C1 segment of cervical spinal cord (tissue), 14 donors: ENCODE results near the gene WDR70.
A peak's percentile ranks its signal among the peaks of the same experiment; 100 is the strongest.
"Not testable (repeated sequence)": the region's sequence is repeated elsewhere in the genome, so short reads cannot be mapped to it uniquely, and the experiment has no call there.

Source experiments
- DNase-seq, 14 donors: peaks; one replicate each; lab custom pipeline; 2025; lab: John Stamatoyannopoulos, UW

WDR70 gene

DNA sequence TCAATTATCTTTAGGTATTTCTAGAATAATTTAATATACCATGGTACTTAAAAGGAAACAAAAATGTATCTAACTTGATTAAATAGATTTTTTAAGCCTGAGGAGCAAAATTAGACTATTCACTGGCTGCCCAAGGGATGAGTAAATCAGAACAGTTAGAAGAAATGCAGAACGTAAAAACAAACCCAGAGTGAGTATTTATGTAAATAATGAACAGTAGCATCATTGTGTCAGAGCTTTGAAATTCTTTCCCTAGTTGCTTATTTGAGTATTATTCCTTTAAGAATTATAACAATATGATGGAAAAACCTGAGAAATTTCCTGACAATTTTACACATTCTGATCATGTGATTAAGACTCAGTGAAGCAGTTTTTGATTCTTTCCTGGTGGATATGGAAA lies 259.8 kb downstream of the WDR70 start:
- no peak for DNase-seq

DNA sequence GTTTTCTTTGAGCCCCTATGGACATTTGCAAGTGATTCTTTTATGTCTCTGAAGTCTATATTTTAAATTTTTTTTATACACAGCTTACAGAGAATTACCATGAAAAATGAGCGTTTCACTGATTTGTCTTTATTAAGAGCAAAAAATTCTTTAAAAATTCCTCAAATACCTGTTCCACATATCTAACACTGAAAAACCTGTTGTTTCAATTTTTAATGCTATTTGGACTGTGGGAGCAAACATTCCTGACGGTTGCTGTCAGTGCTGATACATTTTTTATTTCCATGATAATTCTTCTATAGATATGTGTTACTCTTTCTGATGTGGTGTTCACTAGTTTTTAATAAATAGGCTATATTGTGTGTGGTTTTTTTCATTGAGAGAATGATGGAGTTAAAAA lies 261.0 kb downstream of the WDR70 start:
- DNase-seq: no peak

GRCh38 chr5:37641933-37642332 lies 262.8 kb downstream of the WDR70 start:
- DNase-seq: no peak

DNA sequence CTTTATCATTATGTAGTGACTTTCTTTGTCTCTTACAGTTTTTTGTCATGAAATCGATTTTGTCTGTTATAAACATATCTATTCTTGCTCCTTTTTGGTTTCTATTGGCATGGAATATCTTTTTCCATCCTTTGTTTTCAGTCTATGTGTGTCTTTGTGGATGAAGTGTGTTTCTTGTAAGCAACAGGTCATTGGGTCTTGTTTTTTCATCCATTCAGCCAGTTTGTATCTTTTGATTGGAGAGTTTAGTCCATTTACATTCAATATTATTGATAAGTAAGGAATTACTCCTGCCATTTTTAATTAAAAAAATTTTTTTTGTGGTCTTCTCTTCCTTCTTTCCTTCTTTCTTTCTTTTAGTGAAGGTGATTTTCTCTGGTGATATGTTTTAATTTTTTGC lies 266.6 kb downstream of the WDR70 start:
- DNase-seq: no peak

DNA sequence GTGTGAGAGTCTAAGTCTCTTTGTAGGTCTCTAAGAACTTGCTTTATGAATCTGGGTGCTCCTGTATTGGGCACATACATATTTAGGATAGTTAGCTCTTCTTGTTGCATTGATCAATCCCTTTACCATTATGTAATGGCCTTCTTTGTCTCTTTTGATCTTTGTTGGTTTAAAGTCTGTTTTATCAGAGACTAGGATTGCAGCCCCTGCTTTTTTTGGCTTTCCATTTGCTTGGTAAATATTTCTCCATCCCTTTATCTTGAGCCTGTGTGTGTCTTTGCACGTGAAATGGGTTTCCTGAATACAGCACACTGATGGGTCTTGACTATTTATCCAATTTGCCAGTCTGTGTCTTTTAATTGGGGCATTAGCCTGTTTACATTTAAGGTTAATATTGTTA lies 275.4 kb downstream of the WDR70 start:
- DNase-seq: not testable (repeated sequence)

DNA sequence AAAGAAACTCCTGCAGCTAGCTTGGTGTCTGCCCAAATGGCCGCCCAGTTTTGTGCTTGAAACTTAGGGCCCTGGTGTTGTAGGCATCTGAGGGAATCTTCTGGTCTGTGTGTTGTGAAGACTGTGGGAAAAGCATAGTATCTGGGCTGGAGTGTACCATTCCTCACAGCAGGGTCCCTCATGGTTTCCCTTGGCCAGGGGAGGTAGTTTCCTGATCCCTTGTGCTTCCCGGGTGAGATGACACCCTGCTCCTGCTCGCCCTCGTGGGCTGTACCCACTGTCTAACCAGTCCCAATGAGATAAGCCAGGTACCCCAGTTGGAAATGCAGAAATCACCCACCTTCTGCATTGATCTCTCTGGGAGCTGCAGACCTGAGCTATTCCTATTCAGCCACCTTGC lies 277.9 kb downstream of the WDR70 start:
- no peak for DNase-seq

DNA sequence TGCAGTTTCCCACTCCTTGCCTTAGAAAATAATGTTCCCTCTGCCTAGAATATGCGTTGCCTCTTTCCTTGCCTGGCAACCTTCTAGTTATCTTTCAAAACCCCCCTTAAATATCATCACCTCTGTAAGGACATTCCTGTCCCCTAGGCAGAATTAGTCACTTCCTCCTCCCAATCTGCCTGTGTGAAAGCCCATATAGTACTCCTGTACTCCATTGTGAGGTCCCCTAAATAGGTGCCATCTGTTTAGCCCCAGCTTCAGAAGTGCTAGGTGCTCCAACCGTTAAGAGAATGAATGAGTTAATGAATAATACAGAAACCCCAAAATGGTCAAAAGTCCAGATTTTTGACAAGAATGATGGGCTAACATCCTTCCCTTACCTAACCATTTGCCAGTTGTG lies 279.3 kb downstream of the WDR70 start:
- DNase-seq: no peak

DNA sequence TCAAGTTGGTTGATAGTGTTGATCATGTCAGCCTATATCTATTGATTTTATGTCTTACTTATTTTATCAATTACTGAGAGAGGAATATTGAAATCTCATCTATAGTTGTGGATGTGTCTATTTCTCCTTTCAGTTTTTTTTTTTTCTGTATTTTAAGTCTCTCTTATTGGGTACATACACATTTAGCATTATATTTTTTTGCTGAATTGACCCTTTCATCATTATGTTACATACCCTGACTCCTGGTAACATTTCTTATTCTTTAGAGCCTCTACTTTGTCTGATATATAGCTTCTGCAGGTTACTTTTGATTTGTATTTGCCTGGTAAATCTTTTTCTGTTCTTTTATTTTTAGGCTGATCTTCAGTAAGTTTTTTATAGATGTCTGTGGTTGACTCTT lies 281.2 kb downstream of the WDR70 start:
- no peak for DNase-seq

DNA sequence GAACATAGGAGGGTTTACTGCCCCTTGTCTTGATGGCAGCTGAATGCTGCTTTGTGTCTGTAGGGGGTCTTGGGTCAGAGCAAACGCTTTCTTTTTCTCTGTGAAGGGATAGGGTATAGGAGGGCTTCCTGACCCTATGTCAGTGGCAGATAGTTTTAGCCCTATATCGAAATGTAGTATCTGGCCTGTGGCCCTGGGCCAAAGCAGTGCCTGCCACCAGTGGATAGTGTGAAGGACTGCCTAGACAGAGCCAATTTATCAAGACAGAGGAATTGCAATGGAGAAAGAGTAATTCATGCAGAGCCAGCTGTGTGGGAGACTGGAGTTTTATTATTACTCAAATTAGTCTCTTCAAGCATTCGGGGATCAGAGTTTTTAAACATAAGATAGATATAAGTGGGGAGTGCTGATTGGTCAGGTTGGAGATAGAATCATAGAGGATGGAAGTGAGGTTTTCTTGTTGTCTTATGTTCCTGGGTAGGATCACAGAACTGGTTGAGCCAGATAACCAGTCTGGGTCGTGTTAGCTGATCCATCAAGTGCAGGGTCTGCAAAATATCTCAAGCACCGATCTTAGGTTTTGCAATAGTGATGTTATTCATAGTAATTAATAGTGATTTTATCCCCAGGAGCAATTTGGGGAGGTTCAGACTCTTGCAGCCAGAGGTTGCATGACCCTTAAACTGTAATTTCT lies 282.3 kb downstream of the WDR70 start:
- DNase-seq: peak in 1 of 14 donors; percentile 16

DNA sequence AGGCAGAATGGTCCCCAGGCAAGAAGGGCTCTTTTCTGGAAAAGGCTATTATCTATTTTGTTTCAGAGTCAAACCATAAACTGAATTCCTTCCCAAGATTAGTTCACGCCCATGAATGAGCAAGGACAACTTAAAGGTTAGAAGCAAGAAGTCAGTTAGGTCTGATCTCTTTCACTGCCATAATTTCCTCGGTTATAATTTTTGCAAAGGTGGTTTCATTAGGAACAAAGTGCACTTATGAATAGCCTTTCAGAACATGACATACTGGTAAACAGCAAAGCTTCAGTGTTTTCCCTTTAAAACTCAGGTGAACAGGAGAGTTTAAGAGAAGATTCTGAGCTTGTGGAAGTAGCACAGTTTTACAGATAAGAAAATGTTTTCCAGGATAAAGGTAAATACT lies 282.8 kb downstream of the WDR70 start:
- DNase-seq: no peak

- DNase-seq: no peak
Measured at GRCh38 chr5:37662362-37662761, 283.2 kb downstream of the WDR70 start.

- no peak for DNase-seq
Measured at GRCh38 chr5:37662789-37663485, 283.8 kb downstream of the WDR70 start.

- no peak for DNase-seq
Measured at GRCh38 chr5:37663538-37663937, 284.4 kb downstream of the WDR70 start.

GRCh38 chr5:37664551-37664950 lies 285.4 kb downstream of the WDR70 start:
- peak in 1 of 14 donors; percentile 22 for DNase-seq

DNA sequence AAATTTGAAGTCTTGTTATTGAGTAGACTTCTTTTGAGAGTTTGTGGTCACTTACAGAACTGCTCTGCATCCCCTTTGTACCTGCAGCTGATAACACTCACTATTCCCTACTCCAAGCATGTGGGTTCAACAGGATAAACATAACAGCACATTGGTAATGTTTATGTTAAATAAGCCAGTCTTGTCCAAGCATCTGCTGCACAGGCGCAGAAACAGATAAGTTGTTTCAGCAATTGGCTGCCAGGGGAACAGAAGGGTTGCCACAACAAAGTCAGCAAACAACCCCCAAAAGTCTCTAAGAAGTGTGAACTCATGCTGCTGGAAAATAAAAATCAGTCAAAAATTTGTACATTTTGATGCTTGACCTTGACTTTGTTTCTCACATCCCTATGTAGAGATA lies 286.2 kb downstream of the WDR70 start:
- DNase-seq: no peak

DNA sequence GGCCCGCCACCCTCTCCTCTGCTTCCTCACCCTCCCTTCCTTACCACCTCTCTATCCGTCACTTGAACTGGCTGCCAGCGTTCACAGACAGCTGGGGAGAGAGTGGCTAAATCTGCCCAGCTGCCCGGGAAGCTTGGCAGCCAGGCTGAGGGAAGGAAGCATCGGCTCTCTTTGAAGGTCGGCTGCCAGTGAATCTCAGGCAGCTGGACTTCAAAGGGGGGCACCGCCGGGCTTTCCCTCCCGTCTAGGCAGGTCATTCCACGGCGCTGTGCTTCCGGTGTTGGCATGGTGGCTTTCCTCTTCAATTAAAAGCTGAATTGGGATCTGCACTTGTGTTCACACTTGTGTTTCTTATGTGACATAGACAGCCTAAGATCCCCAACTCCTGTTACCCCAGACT lies 286.8 kb downstream of the WDR70 start:
- DNase-seq: peak in 6 of 14 donors; percentile 5 to 39 (median 12)

DNA sequence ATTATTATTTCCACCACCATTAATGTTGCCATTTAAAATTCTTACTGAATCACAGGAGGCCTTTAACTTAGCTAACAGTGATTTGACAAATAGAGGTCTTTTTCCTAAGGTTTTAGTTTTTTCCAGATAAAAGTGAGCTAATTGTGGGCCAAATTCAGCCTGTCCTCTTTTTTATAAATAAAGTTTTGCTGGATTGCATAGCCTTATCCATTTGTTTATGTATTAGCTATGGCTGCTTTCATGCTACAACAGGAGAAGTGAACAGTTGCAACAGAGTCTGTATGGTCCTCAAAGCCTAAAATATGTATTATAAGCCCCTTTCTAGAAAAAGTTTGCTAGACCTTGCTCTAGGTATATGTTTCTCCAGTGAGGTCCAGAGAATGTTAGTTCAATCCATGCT lies 288.3 kb downstream of the WDR70 start:
- no peak for DNase-seq

DNA sequence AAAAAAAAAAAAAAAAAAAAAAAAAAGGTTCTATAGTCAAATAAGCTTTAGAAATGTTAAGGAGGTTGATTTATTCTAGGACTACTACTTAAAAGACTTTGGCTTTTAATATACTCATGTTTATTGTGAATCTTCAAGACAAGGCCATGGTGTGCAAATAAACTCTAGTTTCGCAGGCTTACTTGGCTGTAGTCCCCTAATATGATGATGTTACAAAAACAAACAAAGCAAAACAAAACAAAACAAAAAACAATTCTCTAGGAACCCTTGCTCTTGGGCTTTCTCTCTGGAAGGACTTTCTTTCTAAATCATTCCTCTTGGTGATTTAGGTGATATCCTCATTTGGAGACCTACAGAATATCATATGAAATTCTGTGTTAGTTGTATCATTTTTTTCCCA lies 288.7 kb downstream of the WDR70 start:
- DNase-seq: no peak

GRCh38 chr5:37668524-37669047 lies 289.5 kb downstream of the WDR70 start:
- peak in 1 of 14 donors; percentile 6 for DNase-seq

- not testable (repeated sequence) for DNase-seq
Measured at GRCh38 chr5:37672118-37672588, 293.0 kb downstream of the WDR70 start.

DNA sequence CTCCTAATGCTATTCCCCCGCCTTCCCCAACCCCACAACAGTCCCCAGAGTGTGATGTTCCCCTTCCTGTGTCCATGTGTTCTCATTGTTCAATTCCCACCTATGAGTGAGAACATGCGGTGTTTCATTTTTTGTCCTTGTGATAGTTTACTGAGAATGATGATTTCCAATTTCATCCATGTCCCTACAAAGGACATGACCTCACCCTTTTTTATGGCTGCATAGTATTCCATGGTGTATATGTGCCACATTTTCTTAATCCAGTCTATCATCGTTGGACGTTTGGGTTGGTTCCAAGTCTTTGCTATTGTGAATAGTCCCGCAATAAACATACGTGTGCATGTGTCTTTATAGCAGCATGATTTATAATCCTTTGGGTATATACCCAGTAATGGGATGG lies 295.2 kb downstream of the WDR70 start:
- not testable (repeated sequence) for DNase-seq

GRCh38 chr5:37679326-37679725 lies 300.2 kb downstream of the WDR70 start:
- not testable (repeated sequence) for DNase-seq

DNA sequence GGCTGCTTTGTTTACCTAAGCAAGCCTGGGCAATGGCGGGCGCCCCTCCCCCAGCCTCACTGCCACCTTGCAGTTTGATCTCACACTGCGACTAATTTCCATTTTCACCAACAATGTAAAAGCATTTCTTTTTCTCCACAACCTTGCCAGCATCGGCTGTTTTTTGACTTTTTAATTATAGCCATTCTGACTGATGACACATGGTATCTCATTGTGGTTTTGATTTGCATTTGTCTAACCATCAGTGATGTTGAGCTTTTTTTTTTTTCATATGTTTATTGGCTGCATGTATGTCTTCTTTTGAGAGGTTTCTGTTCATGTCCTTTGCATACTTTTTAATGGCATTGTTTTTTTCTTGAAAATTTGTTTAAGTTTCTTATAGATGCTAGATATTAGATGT lies 300.8 kb downstream of the WDR70 start:
- not testable (repeated sequence) for DNase-seq
